Suppressor macrophage (primary cell): ENCODE results near the gene MRPS23.

Source experiments
- DNase-seq, 4 experiments: peaks; one replicate each; pipeline ENCODE4 v3.0.0-alpha.2; 2020 to 2022

MRPS23 gene

GRCh38 chr17:57794841-57795240 is 55.0 kb downstream of the MRPS23 start:
- DNase-seq, result no peak

- peak in 1 of 4 experiments; percentile 20 for DNase-seq
These were observed 61.1 kb downstream of the MRPS23 start for GRCh38 chr17:57788725-57789124.

- no peak for DNase-seq
These were observed 64.8 kb downstream of the MRPS23 start for GRCh38 chr17:57785022-57785421.
